ENCODE results near the gene RBPMS2.
"Not testable (repeated sequence)": the region's sequence is repeated elsewhere in the genome, so short reads cannot be mapped to it uniquely, and the experiment has no call there.

RBPMS2 gene

GRCh38 chr15:64753480-64754185, 21.8 kb downstream of the RBPMS2 start:
- DNase-seq, result no peak

GRCh38 chr15:64751464-64751863, 23.9 kb downstream of the RBPMS2 start:
- DNase-seq, result no peak

- peak; percentile 26 for DNase-seq
Measured at GRCh38 chr15:64749999-64750657, 25.3 kb downstream of the RBPMS2 start.

GRCh38 chr15:64749167-64749566, 26.2 kb downstream of the RBPMS2 start:
- no peak for DNase-seq

GRCh38 chr15:64748251-64748650, 27.1 kb downstream of the RBPMS2 start:
- no peak for DNase-seq

- DNase-seq, result no peak
Measured at GRCh38 chr15:64747578-64747977, 27.8 kb downstream of the RBPMS2 start.

- DNase-seq, result peak; percentile 16
Measured at GRCh38 chr15:64746921-64747320, 28.5 kb downstream of the RBPMS2 start.

GRCh38 chr15:64746356-64746755, 29.0 kb downstream of the RBPMS2 start:
- no peak for DNase-seq

- no peak for DNase-seq
Measured at GRCh38 chr15:64743691-64744090, 31.7 kb downstream of the RBPMS2 start.

- DNase-seq, result no peak
Measured at GRCh38 chr15:64742921-64743320, 32.5 kb downstream of the RBPMS2 start.

GRCh38 chr15:64742385-64742784, 33.0 kb downstream of the RBPMS2 start:
- no peak for DNase-seq

- not testable (repeated sequence) for DNase-seq
Measured at GRCh38 chr15:64741708-64742107, 33.7 kb downstream of the RBPMS2 start.

- DNase-seq, result peak; percentile 19
Measured at GRCh38 chr15:64740311-64741170, 34.8 kb downstream of the RBPMS2 start.

- no peak for DNase-seq
Measured at GRCh38 chr15:64739577-64740143, 35.7 kb downstream of the RBPMS2 start.

- no peak for DNase-seq
Measured at GRCh38 chr15:64739156-64739555, 36.2 kb downstream of the RBPMS2 start.

- DNase-seq, result no peak
Measured at GRCh38 chr15:64738226-64739095, 36.9 kb downstream of the RBPMS2 start.

- no peak for DNase-seq
Measured at GRCh38 chr15:64732156-64732860, 43.1 kb downstream of the RBPMS2 start.

GRCh38 chr15:64731805-64732151, 43.6 kb downstream of the RBPMS2 start:
- DNase-seq, result no peak

- peak; percentile 87 for DNase-seq
Measured at GRCh38 chr15:64731012-64731804, 44.2 kb downstream of the RBPMS2 start.

GRCh38 chr15:64730151-64730550, 45.2 kb downstream of the RBPMS2 start:
- no peak for DNase-seq

- DNase-seq, result no peak
Measured at GRCh38 chr15:64720188-64720587, 55.2 kb downstream of the RBPMS2 start.
